ENCODE data around the gene RNF157.

The RNF157 gene

DNA sequence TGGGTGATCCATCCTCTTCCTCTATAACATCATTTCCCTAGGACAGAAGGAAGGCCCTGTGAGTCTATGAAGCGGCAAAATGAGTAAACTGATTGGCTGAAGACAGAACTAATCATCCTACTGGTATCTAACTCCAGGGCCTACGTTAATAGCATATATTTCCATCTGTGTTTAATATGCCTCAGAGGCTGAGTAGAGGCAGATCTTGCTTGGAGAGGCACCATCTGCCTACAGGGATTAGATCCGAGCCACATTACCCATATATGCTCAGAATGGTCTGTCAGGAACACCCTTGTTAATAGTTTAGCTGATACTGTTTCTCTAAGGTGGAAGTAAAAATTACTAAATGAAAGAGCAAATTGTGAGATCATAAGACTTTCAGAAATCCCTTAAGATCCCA is 86.0 kb downstream of the RNF157 start:
- no peaks in the 10 kb centered on the region for H3K79me2 ChIP-seq (ENCODE audit: control insufficient read depth, insufficient read depth, low read length, unreplicated experiment)
- H3K36me3 ChIP-seq (ENCODE audit: insufficient read depth, low read length) = no peaks in the 10 kb centered on the region
- H3K27me3 ChIP-seq (ENCODE audit: insufficient read depth, low read length) = no peaks in the 10 kb centered on the region; the same call in 1 of the 2 replicates
- no peaks in the 10 kb centered on the region for H3K4me1 ChIP-seq (ENCODE audit: control insufficient read depth, insufficient read depth, low read length, unreplicated experiment)
- H3K27ac ChIP-seq (ENCODE audit: low read depth, low read length) = no peak overlapping the region
- H3K4me3 ChIP-seq (ENCODE audit: low read depth, low read length) = no peak overlapping the region
- H2AFZ ChIP-seq (ENCODE audit: low read length, unreplicated experiment) = no peak overlapping the region

DNA sequence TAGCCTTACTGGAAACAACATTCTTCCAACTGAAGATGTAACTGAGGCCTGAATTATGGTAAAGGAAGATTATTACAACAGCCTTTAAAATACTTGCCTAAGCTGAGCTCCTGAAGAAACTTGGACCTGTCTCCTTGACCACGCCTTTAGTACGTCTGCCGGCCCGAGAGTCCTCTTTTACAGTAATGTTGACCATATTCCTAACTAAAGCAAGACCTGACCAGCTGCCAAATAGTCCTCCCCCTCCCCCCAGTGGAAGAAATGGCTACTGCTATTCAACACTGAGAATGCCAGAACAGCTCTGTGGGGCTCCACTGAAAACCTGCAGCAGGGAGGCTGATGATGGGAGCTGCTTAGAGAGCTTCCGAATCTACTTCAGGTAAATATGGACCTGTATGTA is 86.7 kb downstream of the RNF157 start:
- H3K36me3 ChIP-seq (ENCODE audit: insufficient read depth, low read length) = no peaks in the 10 kb centered on the region
- H3K27ac ChIP-seq (ENCODE audit: low read depth, low read length) = no peak overlapping the region
- H3K4me1 ChIP-seq (ENCODE audit: control insufficient read depth, insufficient read depth, low read length, unreplicated experiment) = no peaks in the 10 kb centered on the region
- H3K4me3 ChIP-seq (ENCODE audit: low read depth, low read length) = no peak overlapping the region
- no peak overlapping the region for H2AFZ ChIP-seq (ENCODE audit: low read length, unreplicated experiment)
- H3K27me3 ChIP-seq (ENCODE audit: insufficient read depth, low read length) = no peaks in the 10 kb centered on the region; the same call in 1 of the 2 replicates
- H3K79me2 ChIP-seq (ENCODE audit: control insufficient read depth, insufficient read depth, low read length, unreplicated experiment) = no peaks in the 10 kb centered on the region

DNA sequence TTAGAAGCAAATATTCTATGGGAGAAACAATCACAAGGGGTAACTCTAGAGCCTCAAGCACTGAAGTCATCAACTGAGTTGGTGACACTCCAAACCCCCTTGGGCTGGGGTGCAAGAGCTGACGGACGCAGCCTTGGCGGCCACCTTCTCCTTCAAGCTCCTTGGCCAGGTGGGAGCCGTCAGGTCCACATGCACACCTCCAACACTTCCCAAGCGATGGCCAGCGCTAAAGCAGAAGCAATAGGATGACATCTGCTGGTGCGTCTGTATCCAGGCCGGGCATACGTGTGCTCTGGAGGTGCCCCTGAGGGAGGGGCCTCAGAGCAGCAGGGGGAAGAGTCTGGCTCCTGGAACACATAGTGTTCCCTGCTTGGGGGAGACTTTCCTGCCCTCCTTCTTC is 87.1 kb downstream of the RNF157 start:
- Histone ChIP-seq H3K4me3 (ENCODE audit: low read depth, low read length) (no peak overlapping the region), H3K27me3 (ENCODE audit: insufficient read depth, low read length) (no peaks in the 10 kb centered on the region; the same call in 1 of the 2 replicates), H3K4me1 (ENCODE audit: control insufficient read depth, insufficient read depth, low read length, unreplicated experiment) (no peaks in the 10 kb centered on the region), H2AFZ (ENCODE audit: low read length, unreplicated experiment) (no peak overlapping the region), H3K27ac (ENCODE audit: low read depth, low read length) (no peak overlapping the region), H3K36me3 (ENCODE audit: insufficient read depth, low read length) (no peaks in the 10 kb centered on the region), H3K79me2 (ENCODE audit: control insufficient read depth, insufficient read depth, low read length, unreplicated experiment) (no peaks in the 10 kb centered on the region)

DNA sequence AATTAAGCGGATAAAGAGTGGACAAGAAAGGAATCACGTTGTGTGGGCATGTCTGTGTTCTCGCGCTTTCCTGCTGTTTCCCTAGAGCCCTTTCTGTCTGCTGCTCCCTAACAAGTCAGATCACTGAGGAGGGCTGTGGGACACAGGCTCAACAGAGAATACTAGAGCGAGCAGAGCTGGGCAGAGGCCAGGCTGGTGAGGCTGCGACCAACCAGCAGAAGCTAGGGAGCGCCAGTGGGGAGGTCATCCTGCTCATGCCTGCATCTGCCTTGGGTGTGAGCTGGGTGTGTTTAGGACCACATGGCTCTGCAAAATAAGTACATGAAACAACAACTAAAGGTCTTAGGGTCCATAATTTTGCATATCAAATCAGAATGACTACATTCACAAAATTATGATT is 87.7 kb downstream of the RNF157 start:
- Histone ChIP-seq H3K36me3 (ENCODE audit: insufficient read depth, low read length) (no peaks in the 10 kb centered on the region), H3K27ac (ENCODE audit: low read depth, low read length) (no peak overlapping the region), H2AFZ (ENCODE audit: low read length, unreplicated experiment) (no peak overlapping the region), H3K4me3 (ENCODE audit: low read depth, low read length) (no peak overlapping the region), H3K79me2 (ENCODE audit: control insufficient read depth, insufficient read depth, low read length, unreplicated experiment) (no peaks in the 10 kb centered on the region), H3K27me3 (ENCODE audit: insufficient read depth, low read length) (no peaks in the 10 kb centered on the region; the same call in 1 of the 2 replicates), H3K4me1 (ENCODE audit: control insufficient read depth, insufficient read depth, low read length, unreplicated experiment) (no peaks in the 10 kb centered on the region)

DNA sequence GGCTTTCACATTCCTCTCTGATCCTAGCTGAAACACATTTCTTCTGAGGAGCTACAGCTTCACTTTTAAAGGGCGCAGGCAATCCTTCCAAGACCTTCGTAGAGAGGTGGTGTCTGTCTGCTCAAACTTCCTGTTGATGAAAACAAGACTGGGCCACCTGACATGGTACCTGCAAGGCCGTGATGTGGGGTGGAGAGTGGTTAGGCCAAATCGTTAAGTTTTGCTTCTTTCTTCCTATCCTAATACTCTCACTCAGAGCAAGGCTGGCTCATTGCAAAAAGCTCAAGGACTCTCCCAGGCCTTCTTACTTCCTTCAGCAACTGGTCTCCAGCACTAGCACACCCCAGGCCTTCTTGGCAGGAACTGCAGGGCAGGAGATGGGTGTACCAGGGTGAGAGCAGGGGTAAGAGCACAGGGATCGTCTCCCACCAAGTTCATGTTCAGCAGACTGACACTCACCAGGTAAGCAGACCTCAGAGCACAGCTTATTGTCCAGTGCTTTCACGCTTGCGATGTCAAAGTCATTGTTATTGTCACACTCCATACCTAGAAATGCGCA is 88.3 kb downstream of the RNF157 start:
- H3K79me2 ChIP-seq (ENCODE audit: control insufficient read depth, insufficient read depth, low read length, unreplicated experiment) = no peaks in the 10 kb centered on the region
- H3K27me3 ChIP-seq (ENCODE audit: insufficient read depth, low read length) = no peaks in the 10 kb centered on the region; the same call in 1 of the 2 replicates
- H3K4me3 ChIP-seq (ENCODE audit: low read depth, low read length) = no peak overlapping the region
- no peak overlapping the region for H3K27ac ChIP-seq (ENCODE audit: low read depth, low read length)
- no peaks in the 10 kb centered on the region for H3K36me3 ChIP-seq (ENCODE audit: insufficient read depth, low read length)
- no peaks in the 10 kb centered on the region for H3K4me1 ChIP-seq (ENCODE audit: control insufficient read depth, insufficient read depth, low read length, unreplicated experiment)
- H2AFZ ChIP-seq (ENCODE audit: low read length, unreplicated experiment) = no peak overlapping the region

DNA sequence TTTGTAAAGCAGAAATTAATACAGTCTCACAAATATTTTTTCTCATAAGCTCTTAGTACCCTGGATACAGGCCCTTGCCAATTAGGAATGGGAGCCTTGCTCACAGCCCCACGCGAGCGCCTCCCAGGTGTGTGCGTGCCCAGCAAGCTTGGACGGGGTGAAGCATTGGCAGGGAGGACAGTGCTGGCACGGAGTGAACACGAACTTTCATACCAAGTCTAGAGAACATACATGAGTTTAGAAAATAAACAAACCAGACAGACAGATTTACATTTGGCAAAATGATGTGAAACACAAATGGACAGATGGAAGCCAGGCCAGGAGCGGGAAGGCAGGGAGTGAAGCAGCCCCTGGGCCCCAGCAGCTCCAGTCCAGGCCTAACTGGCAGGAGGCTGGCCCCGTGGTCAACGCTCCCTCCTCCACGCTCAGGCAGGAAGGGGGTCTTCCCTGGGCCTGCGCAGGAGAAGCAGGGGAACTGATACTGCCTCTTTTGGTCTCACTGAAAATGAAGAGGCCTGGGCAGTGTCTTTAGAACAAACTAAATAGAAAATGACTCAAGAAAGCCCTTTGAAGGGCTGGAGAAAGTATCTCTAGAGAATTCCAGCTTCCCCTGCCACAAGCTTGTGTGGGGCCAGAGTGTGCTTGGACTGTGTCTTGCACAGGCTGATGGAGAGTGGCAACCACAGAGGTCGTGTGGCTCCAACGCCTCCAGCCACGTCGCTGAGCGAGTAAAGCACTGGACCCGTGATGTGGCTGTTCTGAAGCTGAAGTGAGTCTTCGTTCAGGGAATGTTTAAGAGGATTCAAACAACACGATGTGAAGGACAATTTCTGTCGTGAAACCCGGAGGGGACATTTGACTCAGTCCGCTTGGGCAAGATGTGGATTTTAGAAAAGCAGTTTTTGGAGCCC is 89.3 kb downstream of the RNF157 start:
- Histone ChIP-seq H3K27me3 (ENCODE audit: insufficient read depth, low read length) (no peaks in the 10 kb centered on the region; the same call in 1 of the 2 replicates), H3K27ac (ENCODE audit: low read depth, low read length) (no peak overlapping the region), H3K36me3 (ENCODE audit: insufficient read depth, low read length) (no peaks in the 10 kb centered on the region), H3K79me2 (ENCODE audit: control insufficient read depth, insufficient read depth, low read length, unreplicated experiment) (no peaks in the 10 kb centered on the region), H3K4me1 (ENCODE audit: control insufficient read depth, insufficient read depth, low read length, unreplicated experiment) (no peaks in the 10 kb centered on the region), H2AFZ (ENCODE audit: low read length, unreplicated experiment) (no peak overlapping the region), H3K4me3 (ENCODE audit: low read depth, low read length) (no peak overlapping the region)

DNA sequence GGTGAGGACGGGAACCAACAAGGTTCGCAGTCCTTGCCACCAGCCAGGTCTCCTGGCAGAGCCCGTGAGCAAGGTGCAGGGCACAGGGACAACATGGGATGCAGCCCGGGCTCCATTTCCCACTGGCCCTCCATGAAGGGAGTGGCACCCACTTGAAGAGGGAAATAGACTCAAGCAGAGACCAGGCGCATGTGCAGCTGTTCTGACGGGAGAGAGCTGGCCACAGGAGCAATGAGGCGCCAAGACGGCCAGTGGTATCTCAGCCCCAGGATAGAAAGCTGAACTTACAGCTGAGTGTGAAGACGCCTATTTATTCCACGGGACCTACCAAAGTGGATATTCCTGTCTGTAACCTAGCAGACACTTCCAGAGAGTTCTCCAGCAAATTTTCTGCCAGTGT is 91.1 kb downstream of the RNF157 start:
- H3K79me2 ChIP-seq (ENCODE audit: control insufficient read depth, insufficient read depth, low read length, unreplicated experiment) = no peaks in the 10 kb centered on the region
- no peak overlapping the region for H3K4me3 ChIP-seq (ENCODE audit: low read depth, low read length)
- H3K36me3 ChIP-seq (ENCODE audit: insufficient read depth, low read length) = no peaks in the 10 kb centered on the region
- H3K27me3 ChIP-seq (ENCODE audit: insufficient read depth, low read length) = no peaks in the 10 kb centered on the region
- no peak overlapping the region for H3K27ac ChIP-seq (ENCODE audit: low read depth, low read length)
- no peak overlapping the region for H2AFZ ChIP-seq (ENCODE audit: low read length, unreplicated experiment)
- H3K4me1 ChIP-seq (ENCODE audit: control insufficient read depth, insufficient read depth, low read length, unreplicated experiment) = no peaks in the 10 kb centered on the region

DNA sequence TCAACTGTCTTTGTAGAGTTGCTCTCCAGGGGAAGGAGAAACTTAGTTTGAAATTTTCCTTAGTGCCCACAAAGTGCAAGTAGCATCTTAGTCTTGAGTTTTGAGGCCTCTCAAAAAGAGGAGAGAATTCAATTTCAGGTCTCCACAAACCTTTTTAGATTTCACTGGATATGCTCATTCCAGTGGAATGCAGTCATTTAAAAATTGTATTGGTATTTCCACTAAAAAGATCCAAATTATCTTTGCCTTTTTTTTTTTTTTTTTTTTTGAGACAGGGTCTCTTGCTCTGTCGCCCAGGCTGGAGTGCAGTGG is 92.3 kb downstream of the RNF157 start:
- H3K36me3 ChIP-seq (ENCODE audit: insufficient read depth, low read length) = no peaks in the 10 kb centered on the region
- no peaks in the 10 kb centered on the region for H3K79me2 ChIP-seq (ENCODE audit: control insufficient read depth, insufficient read depth, low read length, unreplicated experiment)
- H3K4me1 ChIP-seq (ENCODE audit: control insufficient read depth, insufficient read depth, low read length, unreplicated experiment) = no peaks in the 10 kb centered on the region
- no peak overlapping the region for H3K4me3 ChIP-seq (ENCODE audit: low read depth, low read length)
- no peak overlapping the region for H3K27ac ChIP-seq (ENCODE audit: low read depth, low read length)
- H2AFZ ChIP-seq (ENCODE audit: low read length, unreplicated experiment) = peak overlapping the region; percentile 20
- peaks cover 4% of the 10 kb centered on the region; the same call in 1 of the 2 replicates for H3K27me3 ChIP-seq (ENCODE audit: insufficient read depth, low read length)

DNA sequence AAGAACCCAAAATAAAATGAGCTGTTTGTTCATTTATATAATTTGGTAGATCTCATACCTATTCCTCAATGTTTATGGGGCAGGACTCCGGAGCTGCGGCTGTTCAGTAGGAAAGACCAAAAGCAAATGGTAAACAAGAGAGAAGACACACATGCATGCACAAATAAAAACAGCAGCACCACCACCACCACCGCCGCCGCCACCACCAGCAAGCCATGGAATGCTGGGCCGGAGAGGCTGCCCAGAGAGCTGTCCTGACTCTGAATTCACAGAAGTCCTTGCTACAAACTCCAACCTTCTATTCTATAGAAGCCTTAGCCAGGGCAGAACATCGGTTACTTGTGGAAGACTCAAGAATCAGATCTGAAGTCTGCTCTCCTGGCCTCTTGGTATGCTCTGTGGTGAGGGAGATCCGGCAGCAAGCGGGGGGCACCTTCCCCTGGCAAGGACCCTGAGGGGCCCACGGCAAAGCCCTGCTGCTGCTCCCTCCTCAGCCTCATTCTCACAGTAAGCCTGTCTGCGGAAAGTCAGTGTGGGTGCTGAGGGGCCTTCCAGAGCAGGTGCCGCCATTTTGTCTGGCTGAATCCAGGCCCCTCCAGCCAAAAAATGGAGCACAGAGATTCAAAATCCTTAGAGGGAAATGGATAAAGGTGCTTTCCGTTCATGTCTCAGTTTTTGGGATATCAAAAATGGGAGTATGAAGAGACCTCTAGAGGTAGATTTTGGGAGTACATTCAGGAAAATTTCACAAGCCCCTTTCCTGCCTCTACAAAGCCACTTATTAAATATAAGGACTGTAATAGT is 92.9 kb downstream of the RNF157 start:
- Histone ChIP-seq H3K79me2 (ENCODE audit: control insufficient read depth, insufficient read depth, low read length, unreplicated experiment) (no peaks in the 10 kb centered on the region), H2AFZ (ENCODE audit: low read length, unreplicated experiment) (peak overlapping the region; percentile 20), H3K36me3 (ENCODE audit: insufficient read depth, low read length) (no peaks in the 10 kb centered on the region), H3K27me3 (ENCODE audit: insufficient read depth, low read length) (peaks cover 7% of the 10 kb centered on the region), H3K4me3 (ENCODE audit: low read depth, low read length) (no peak overlapping the region), H3K4me1 (ENCODE audit: control insufficient read depth, insufficient read depth, low read length, unreplicated experiment) (no peaks in the 10 kb centered on the region), H3K27ac (ENCODE audit: low read depth, low read length) (no peak overlapping the region)

DNA sequence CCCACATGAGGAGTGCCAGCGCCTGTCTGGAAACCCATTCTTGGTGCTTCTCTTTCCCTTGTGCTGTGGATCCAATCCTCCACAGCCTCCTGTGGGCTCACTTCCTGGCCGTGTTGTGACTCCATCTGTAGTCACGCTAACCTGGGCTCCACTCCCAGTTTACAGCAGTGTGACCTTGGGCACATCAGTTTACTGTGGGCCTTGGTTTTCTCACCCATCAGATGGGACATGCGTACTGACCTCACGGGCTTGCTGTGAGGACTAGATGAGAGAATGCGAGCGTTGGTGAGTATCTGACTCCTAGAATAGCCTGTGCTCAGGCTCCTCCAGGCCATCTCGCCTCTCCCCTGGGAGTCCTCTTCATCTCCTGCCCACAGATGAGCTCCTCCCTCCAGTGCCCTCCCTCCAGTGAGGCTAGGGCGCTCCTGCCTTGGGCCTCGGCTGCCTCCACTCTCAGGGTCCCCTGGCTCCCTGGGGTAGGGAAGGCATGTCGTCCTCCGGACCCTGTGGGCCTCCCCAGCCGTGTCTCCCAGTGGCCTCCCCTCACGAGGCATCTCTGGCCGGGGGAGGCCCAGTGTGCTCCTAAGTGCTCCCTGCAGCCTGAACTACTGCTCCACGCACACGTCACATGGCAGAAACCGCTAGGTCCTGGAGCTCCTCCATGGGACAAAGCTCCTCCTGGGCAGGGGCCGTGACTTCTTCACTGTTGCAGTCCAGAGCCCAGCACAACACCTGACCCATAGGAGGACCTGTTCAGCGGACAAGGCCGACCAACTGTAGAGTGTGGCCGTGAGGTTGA is 94.0 kb downstream of the RNF157 start:
- Histone ChIP-seq H3K4me1 (ENCODE audit: control insufficient read depth, insufficient read depth, low read length, unreplicated experiment) (no peaks in the 10 kb centered on the region), H3K36me3 (ENCODE audit: insufficient read depth, low read length) (no peaks in the 10 kb centered on the region), H3K27ac (ENCODE audit: low read depth, low read length) (no peak overlapping the region), H3K79me2 (ENCODE audit: control insufficient read depth, insufficient read depth, low read length, unreplicated experiment) (no peaks in the 10 kb centered on the region), H2AFZ (ENCODE audit: low read length, unreplicated experiment) (no peak overlapping the region), H3K4me3 (ENCODE audit: low read depth, low read length) (no peak overlapping the region), H3K27me3 (ENCODE audit: insufficient read depth, low read length) (peaks cover 13% of the 10 kb centered on the region)
